Neural cell (in vitro differentiated cells): ENCODE data around the gene GSTM1. TPM values are rescaled to one million over a fixed set of nuclear protein-coding genes. Genes with fewer than 3 reads are reported as not detected.
A peak's percentile ranks its signal among the peaks of the same experiment; 100 is the strongest.

Experiments
- H2AFZ ChIP-seq: fragments of 200-600, 300-800 bp; sonication (generic), shearing (Covaris generic); 2 replicates; pipeline ENCODE4 v1.6.0; 2014; ENCODE audit warnings: low read depth, mild to moderate bottlenecking, antibody characterized with exemption, low read length, moderate library complexity
- H3F3A ChIP-seq: fragments of 200-600 bp; shearing (Covaris generic); 2 replicates; pipeline ENCODE4 v1.6.1; 2016; ENCODE audit warnings: mild to moderate bottlenecking, moderate library complexity, mixed read lengths, antibody characterized with exemption, low read length; ENCODE audit not compliant: insufficient read depth, poor library complexity, severe bottlenecking
- H3K27ac ChIP-seq: fragments of 200-600, 300-800 bp; sonication (generic), shearing (Covaris generic); 2 replicates; pipeline ENCODE4 v1.5.1; 2014; ENCODE audit warnings: mild to moderate bottlenecking, low read length, moderate library complexity
- H3K27me3 ChIP-seq: fragments of 300-800, 200-600 bp; sonication (generic), shearing (Covaris generic); 2 replicates; pipeline ENCODE4 v1.6.0; 2014; ENCODE audit warnings: mild to moderate bottlenecking, low read depth, low read length, moderate library complexity; ENCODE audit not compliant: insufficient read depth
- H3K36me3 ChIP-seq: fragments of 300-800, 200-600 bp; sonication (generic), shearing (Covaris generic); 2 replicates; pipeline ENCODE4 v1.5.1; 2014; ENCODE audit warnings: mild to moderate bottlenecking, antibody characterized with exemption, low read length, moderate library complexity; ENCODE audit not compliant: insufficient read depth
- H3K4me2 ChIP-seq: fragments of 300-800, 200-600 bp; sonication (generic), shearing (Covaris generic); 2 replicates; pipeline ENCODE4 v1.6.0; 2014; ENCODE audit warnings: mild to moderate bottlenecking, low read length
- H3K4me3 ChIP-seq: fragments of 300-800, 200-600 bp; sonication (generic), shearing (Covaris generic); 2 replicates; pipeline ENCODE4 v1.5.1; 2014; ENCODE audit warnings: mild to moderate bottlenecking, low read length, moderate library complexity
- H3K79me2 ChIP-seq: fragments of 200-600 bp; shearing (Covaris generic); replicated peaks from 2 replicates; pipeline ENCODE4 v1.6.0; 2014; ENCODE audit warnings: mild to moderate bottlenecking, low read length, moderate library complexity; ENCODE audit not compliant: insufficient read depth
- H3K9ac ChIP-seq: fragments of 300-800, 200-600 bp; sonication (generic), shearing (Covaris generic); 2 replicates; pipeline ENCODE4 v1.6.1; 2016; ENCODE audit warnings: mild to moderate bottlenecking, low read length, mixed read lengths
- H3K9me2 ChIP-seq: fragments of 200-600 bp; shearing (Covaris generic); 2 replicates; pipeline ENCODE4 v1.6.1; 2016; ENCODE audit warnings: mild to moderate bottlenecking, low read length, mixed read lengths; ENCODE audit not compliant: insufficient read depth
- H3K9me3 ChIP-seq: fragments of 200-600, 300-800 bp; sonication (generic), shearing (Covaris generic); 2 replicates; pipeline ENCODE4 v1.6.1; 2016; ENCODE audit warnings: mild to moderate bottlenecking, mixed run types, low read length, moderate library complexity, mixed read lengths
- H4K20me1 ChIP-seq: fragments of 200-600 bp; shearing (Covaris generic); 2 replicates; pipeline ENCODE4 v1.6.1; 2016; ENCODE audit warnings: mild to moderate bottlenecking, mixed run types; ENCODE audit not compliant: insufficient read depth
- EP300 ChIP-seq: fragments of 450-650 bp; conservative IDR thresholded peaks from 2 replicates; pipeline ENCODE4 v1.6.1; 2014; ENCODE audit warnings: antibody characterized with exemption, mild to moderate bottlenecking, moderate library complexity; ENCODE audit not compliant: poor library complexity, severe bottlenecking
- EZH2 ChIP-seq: fragments of 200-600, 300-800 bp; shearing (Covaris generic), sonication (generic); IDR thresholded peaks from 2 replicates; pipeline ENCODE4 v1.6.1; 2014; ENCODE audit warnings: antibody characterized with exemption, low read length, borderline replicate concordance, mild to moderate bottlenecking; ENCODE audit not compliant: insufficient read depth, poor library complexity, severe bottlenecking
- MXI1 ChIP-seq: fragments of 450-650 bp; conservative IDR thresholded peaks from 2 replicates; pipeline ENCODE4 v1.6.1; 2014; ENCODE audit warnings: antibody characterized with exemption, mild to moderate bottlenecking; ENCODE audit not compliant: poor library complexity, severe bottlenecking
- POLR2AphosphoS5 ChIP-seq: IDR thresholded peaks from 2 replicates; pipeline ENCODE4 v1.6.1; 2012
- RAD21 ChIP-seq: fragments of 450-650 bp; conservative IDR thresholded peaks from 2 replicates; pipeline ENCODE4 v1.6.1; 2014; ENCODE audit warnings: antibody characterized with exemption, mild to moderate bottlenecking, moderate library complexity
- SMC3 ChIP-seq: fragments of 450-650 bp; conservative IDR thresholded peaks from 2 replicates; pipeline ENCODE4 v1.6.1; 2014; ENCODE audit warnings: antibody characterized with exemption, mild to moderate bottlenecking, moderate library complexity; ENCODE audit not compliant: poor library complexity
- TAF1 ChIP-seq: IDR thresholded peaks from 2 replicates; pipeline ENCODE4 v1.6.1; 2012; ENCODE audit warnings: low read depth
- polyA plus RNA-seq: library from polyadenylated mRNA; depleted of rRNA; stranded (reverse); fragments of >200 nt; gene quantifications from 2 replicates; pipeline ENCODE4 v1.2.3, GENCODE V29; 2014
- TF ChIP-seq, protein P1 (sequence below): IDR thresholded peaks from 2 replicates; pipeline ENCODE4 v1.6.1; 2012; ENCODE audit warnings: borderline replicate concordance
- TF ChIP-seq, protein P2 (sequence below): fragments of 450-650 bp; IDR thresholded peaks from 2 replicates; pipeline ENCODE4 v1.5.1; 2014; ENCODE audit warnings: antibody characterized with exemption, mild to moderate bottlenecking, moderate library complexity; ENCODE audit not compliant: poor library complexity, severe bottlenecking

Gene GSTM1
- polyA plus RNA-seq, 1 donor from 2014 or later, result not detected

DNA sequence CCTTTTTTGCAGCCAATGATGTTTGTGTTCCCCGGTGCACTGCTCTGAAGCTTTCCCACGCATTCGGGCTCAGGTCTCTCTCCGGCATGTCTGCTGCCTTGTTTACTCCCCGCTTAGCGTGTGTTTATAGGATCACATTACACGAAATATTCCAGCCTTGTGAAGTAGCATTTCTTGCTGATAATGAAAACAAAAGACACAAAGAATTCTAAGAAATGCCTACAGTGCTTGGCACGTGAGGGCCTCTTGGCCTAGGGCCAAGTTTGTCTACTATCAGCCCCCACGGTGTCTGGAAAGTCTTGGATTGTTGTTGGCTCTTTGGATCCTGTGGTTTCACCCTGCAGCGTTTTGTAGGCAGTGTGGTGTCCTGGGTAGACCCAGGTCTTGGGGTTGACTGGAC lies 42.9 kb upstream of the GSTM1 start:
- Histone ChIP-seq H4K20me1 (no peaks in the 10 kb centered on the region), H2AFZ (no peak overlapping the region), H3K27ac (no peak overlapping the region), H3F3A (no peaks in the 10 kb centered on the region), H3K9me2 (no peaks in the 10 kb centered on the region), H3K27me3 (no peaks in the 10 kb centered on the region), H3K79me2 (no peaks in the 10 kb centered on the region), H3K4me2 (no peak overlapping the region), H3K36me3 (no peaks in the 10 kb centered on the region), H3K9ac (no peak overlapping the region), H3K4me3 (no peak overlapping the region), H3K9me3 (no peaks in the 10 kb centered on the region)
- TF ChIP-seq POLR2AphosphoS5 (no peak), TAF1 (no peak), RAD21 (no peak), MXI1 (no peak), EZH2 (no peak), EP300 (no peak), SMC3 (no peak)
- TF ChIP-seq, protein P1, sequence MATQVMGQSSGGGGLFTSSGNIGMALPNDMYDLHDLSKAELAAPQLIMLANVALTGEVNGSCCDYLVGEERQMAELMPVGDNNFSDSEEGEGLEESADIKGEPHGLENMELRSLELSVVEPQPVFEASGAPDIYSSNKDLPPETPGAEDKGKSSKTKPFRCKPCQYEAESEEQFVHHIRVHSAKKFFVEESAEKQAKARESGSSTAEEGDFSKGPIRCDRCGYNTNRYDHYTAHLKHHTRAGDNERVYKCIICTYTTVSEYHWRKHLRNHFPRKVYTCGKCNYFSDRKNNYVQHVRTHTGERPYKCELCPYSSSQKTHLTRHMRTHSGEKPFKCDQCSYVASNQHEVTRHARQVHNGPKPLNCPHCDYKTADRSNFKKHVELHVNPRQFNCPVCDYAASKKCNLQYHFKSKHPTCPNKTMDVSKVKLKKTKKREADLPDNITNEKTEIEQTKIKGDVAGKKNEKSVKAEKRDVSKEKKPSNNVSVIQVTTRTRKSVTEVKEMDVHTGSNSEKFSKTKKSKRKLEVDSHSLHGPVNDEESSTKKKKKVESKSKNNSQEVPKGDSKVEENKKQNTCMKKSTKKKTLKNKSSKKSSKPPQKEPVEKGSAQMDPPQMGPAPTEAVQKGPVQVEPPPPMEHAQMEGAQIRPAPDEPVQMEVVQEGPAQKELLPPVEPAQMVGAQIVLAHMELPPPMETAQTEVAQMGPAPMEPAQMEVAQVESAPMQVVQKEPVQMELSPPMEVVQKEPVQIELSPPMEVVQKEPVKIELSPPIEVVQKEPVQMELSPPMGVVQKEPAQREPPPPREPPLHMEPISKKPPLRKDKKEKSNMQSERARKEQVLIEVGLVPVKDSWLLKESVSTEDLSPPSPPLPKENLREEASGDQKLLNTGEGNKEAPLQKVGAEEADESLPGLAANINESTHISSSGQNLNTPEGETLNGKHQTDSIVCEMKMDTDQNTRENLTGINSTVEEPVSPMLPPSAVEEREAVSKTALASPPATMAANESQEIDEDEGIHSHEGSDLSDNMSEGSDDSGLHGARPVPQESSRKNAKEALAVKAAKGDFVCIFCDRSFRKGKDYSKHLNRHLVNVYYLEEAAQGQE, result no peak
- TF ChIP-seq, protein P2, sequence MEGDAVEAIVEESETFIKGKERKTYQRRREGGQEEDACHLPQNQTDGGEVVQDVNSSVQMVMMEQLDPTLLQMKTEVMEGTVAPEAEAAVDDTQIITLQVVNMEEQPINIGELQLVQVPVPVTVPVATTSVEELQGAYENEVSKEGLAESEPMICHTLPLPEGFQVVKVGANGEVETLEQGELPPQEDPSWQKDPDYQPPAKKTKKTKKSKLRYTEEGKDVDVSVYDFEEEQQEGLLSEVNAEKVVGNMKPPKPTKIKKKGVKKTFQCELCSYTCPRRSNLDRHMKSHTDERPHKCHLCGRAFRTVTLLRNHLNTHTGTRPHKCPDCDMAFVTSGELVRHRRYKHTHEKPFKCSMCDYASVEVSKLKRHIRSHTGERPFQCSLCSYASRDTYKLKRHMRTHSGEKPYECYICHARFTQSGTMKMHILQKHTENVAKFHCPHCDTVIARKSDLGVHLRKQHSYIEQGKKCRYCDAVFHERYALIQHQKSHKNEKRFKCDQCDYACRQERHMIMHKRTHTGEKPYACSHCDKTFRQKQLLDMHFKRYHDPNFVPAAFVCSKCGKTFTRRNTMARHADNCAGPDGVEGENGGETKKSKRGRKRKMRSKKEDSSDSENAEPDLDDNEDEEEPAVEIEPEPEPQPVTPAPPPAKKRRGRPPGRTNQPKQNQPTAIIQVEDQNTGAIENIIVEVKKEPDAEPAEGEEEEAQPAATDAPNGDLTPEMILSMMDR, result no peak

DNA sequence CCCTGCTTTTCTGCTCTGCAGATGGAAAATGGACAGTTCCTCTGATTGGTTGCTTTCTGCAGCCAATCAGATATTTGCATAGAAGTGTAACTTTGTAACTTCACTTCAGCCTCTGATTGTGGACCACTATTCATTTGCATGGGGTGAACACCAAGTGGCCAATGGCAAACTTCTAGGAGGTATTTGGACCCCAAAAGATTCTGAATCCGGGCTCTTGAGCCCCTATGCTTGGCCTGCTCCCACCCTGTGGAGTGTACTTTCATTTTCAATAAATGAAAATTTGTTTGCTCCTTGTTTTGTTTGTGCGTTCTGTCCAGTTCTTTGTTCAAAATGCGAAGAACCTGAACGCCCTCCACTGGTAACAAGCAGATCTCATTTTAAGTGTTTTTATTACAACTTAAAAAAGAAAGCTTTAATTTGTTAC lies 38.1 kb upstream of the GSTM1 start:
- Histone ChIP-seq H3K9me2 (no peaks in the 10 kb centered on the region), H3K4me2 (no peak overlapping the region), H3K27me3 (no peaks in the 10 kb centered on the region), H3K27ac (no peak overlapping the region), H3K9ac (no peak overlapping the region), H3K9me3 (no peaks in the 10 kb centered on the region), H3K79me2 (no peaks in the 10 kb centered on the region), H4K20me1 (no peaks in the 10 kb centered on the region), H3K4me3 (no peak overlapping the region), H3F3A (no peaks in the 10 kb centered on the region), H2AFZ (no peak overlapping the region), H3K36me3 (no peaks in the 10 kb centered on the region)
- TF ChIP-seq EP300 (no peak), EZH2 (no peak), MXI1 (no peak), SMC3 (no peak), RAD21 (no peak), POLR2AphosphoS5 (no peak), TAF1 (no peak)
- TF ChIP-seq, protein P1, result no peak
- TF ChIP-seq, protein P2, result peak; percentile 29
